ENCODE results near the gene GPRIN2. TPM values are rescaled to one million over a fixed set of nuclear protein-coding genes. Genes with fewer than 3 reads are reported as not detected.

GPRIN2 gene
- polyA plus RNA-seq, 1 of the 3 experiments (the other 2 are of a cell fraction) = 0.03 TPM

Other genes starting within 250 kb of the GPRIN2 start
- gene ANXA8L1, start 180.9 kb downstream of the GPRIN2 start, polyA plus RNA-seq (2012; rRNA removed) = 0.16 and 0.21 TPM in 2 replicates
- 0.03 and 0.06 TPM in 2 replicates for gene NPY4R, start 90.7 kb downstream of the GPRIN2 start, polyA plus RNA-seq (2012; rRNA removed)
- gene SYT15, start 22.5 kb upstream of the GPRIN2 start, polyA plus RNA-seq (2012; rRNA removed) = 0.07 and 0.11 TPM in 2 replicates

Measured in SK-N-SH (cell line).